Stimulated activated CD8-positive, alpha-beta memory T cell treated with anti-CD3 and anti-CD28 coated beads, Interleukin-12 subunit alpha, Interleukin-12 subunit beta, amount 100 ng/mL, for 1 hour (primary cell): Measurements from ENCODE around the gene SEC24A.
"Not testable (repeated sequence)": the region's sequence is repeated elsewhere in the genome, so short reads cannot be mapped to it uniquely, and the experiment has no call there.

Experiments
- DNase-seq: peaks from one replicate; pipeline ENCODE4 v3.0.0-alpha.2; 2020; ENCODE audit warnings: low read depth

Gene SEC24A

GRCh38 chr5:134749415-134749814 is 100.8 kb downstream of the SEC24A start:
- no peak for DNase-seq

DNA sequence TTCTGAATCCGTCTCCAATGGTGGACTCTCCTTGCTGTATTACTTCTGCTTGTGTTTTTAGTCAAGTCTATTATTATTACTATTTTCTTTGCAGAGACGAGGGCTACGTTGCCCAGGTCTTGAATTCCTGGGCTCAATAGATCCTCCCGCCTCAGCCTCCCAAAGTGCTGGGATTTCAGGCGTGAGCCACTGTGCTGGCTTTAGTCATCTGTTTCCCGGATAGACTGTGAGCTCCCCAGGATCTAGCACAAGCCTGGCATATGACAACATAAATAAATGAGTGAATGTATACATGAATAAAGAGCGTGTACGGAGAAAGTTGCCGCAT is 109.6 kb downstream of the SEC24A start:
- no peak for DNase-seq

GRCh38 chr5:134758504-134759341 is 110.1 kb downstream of the SEC24A start, which contains the start of gene DDX46:
Gene DDX46, plus strand, starts transcription at chr5:134758779. Its CDS starts 160 bp downstream, at chr5:134758939.
- DNase-seq = peak; percentile 88

DNA sequence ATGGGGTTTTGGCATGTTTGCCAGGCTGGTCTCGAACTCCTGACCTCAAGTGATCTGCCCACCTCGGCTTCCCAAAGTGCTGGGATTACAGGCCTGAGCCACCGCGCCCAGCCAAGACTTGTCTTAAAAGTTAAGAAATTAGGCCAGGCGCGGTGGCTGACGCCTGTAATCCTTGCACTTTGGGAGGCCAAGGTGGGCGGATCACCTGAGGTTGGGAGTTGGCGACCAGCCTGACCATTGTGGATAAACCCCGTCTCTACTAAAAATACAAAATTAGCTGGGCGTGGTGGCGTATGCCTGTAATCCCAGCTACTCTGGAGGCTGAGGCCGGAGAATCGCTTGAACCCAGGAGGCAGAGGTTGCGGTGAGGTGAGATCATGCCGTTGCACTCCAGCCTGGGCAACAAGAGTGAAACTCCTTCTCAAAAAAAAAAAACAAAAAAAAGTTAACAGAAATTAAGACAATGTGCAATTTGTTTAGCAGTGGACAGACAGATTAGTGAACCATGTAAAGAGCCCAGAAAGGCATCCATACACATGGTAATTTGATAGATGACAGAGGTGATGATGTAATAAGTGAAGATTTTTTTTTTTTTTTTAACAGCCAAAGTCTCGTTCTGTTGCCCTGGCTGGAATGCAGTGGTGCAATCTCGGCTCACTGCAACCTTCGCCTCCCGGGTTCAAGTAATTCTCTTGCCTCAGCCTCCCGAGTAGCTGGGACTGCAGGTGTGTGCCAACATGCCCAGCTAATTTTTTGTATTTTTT is 119.1 kb downstream of the SEC24A start:
- not testable (repeated sequence) for DNase-seq

- no peak for DNase-seq
These were observed 120.6 kb downstream of the SEC24A start for GRCh38 chr5:134769206-134769605.

GRCh38 chr5:134772461-134773125 is 124.0 kb downstream of the SEC24A start:
- DNase-seq = no peak

- no peak for DNase-seq
These were observed 128.8 kb downstream of the SEC24A start for GRCh38 chr5:134777366-134777765.
